GM21723 (cell line): ENCODE data around the gene ZNF750.

ENCODE experiments used
- ATAC-seq: cut with Tn5 transposase; IDR thresholded peaks from one replicate; pipeline ENCODE4 v1.9.1; 2021; ENCODE audit warnings: mild to moderate bottlenecking, moderate library complexity; ENCODE audit not compliant: unreplicated experiment

ZNF750 gene

GRCh38 chr17:82860606-82861392, 21.0 kb upstream of the ZNF750 start:
- no peak for ATAC-seq

- ATAC-seq, result no peak
Observed at GRCh38 chr17:82859431-82860403, 19.9 kb upstream of the ZNF750 start.

GRCh38 chr17:82858376-82859126, 18.7 kb upstream of the ZNF750 start:
- ATAC-seq, result no peak

- no peak for ATAC-seq
Observed at GRCh38 chr17:82856361-82856760, 16.5 kb upstream of the ZNF750 start.

- no peak for ATAC-seq
Observed at GRCh38 chr17:82854226-82854625, 14.4 kb upstream of the ZNF750 start.

GRCh38 chr17:82851381-82851780, 11.6 kb upstream of the ZNF750 start:
- no peak for ATAC-seq

GRCh38 chr17:82849076-82849945, 9.5 kb upstream of the ZNF750 start:
- no peak for ATAC-seq

GRCh38 chr17:82848022-82848592, 8.3 kb upstream of the ZNF750 start:
- no peak for ATAC-seq

- ATAC-seq, result no peak
Observed at GRCh38 chr17:82846061-82846691, 6.4 kb upstream of the ZNF750 start.

- no peak for ATAC-seq
Observed at GRCh38 chr17:82845163-82845807, 5.5 kb upstream of the ZNF750 start.

- no peak for ATAC-seq
Observed at GRCh38 chr17:82844796-82845162, 5.0 kb upstream of the ZNF750 start.

- ATAC-seq, result no peak
Observed at GRCh38 chr17:82843904-82844680, 4.3 kb upstream of the ZNF750 start.

- ATAC-seq, result no peak
Observed at GRCh38 chr17:82841921-82842596, 2.2 kb upstream of the ZNF750 start.

- no peak for ATAC-seq
Observed at GRCh38 chr17:82840431-82840831, 609 bp upstream of the ZNF750 start.

GRCh38 chr17:82838386-82839063, 1.3 kb downstream of the ZNF750 start:
- no peak for ATAC-seq

- ATAC-seq, result no peak
Observed at GRCh38 chr17:82837586-82838320, 2.1 kb downstream of the ZNF750 start.
